Fibroblast of pulmonary artery (primary cell): ENCODE measurements around the gene RMRP.
A peak's percentile ranks its signal among the peaks of the same experiment; 100 is the strongest.

Experiments used
- DNase-seq: peaks from one replicate; pipeline ENCODE4 v3.0.0-alpha.2; 2010; ENCODE audit warnings: low read depth
- H3K4me3 ChIP-seq: replicated peaks from 2 replicates; pipeline ENCODE4 v1.5.1; 2011; ENCODE audit warnings: low read depth, mild to moderate bottlenecking, control low read depth, low read length, moderate library complexity
- TF ChIP-seq, protein P1 (sequence below): IDR thresholded peaks from 2 replicates; pipeline ENCODE4 v1.5.1; 2011; ENCODE audit warnings: mild to moderate bottlenecking, control low read depth, low read length, inconsistent platforms; ENCODE audit errors: missing control alignments

RMRP gene

DNA sequence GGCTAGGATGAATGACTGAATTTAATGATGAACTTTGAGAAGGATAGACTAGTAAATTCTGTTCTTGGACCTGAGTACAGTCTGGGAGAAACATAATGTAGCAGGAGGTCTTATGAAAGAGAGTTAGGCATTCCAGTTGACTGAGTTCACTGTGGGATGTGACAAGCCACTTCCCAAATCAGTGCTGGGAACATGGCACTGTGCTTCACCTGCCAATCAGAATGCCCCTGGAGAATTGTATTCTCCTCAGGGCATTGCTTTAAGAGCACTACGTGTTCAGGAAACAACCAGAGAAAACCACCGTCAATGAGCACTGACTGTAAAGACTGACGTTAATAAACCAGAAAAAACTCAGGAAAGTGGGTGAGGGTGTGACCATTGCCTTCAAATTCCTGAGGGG is 1.5 kb upstream of the RMRP start:
- peak; percentile 78 for DNase-seq
- TF ChIP-seq, protein P1, sequence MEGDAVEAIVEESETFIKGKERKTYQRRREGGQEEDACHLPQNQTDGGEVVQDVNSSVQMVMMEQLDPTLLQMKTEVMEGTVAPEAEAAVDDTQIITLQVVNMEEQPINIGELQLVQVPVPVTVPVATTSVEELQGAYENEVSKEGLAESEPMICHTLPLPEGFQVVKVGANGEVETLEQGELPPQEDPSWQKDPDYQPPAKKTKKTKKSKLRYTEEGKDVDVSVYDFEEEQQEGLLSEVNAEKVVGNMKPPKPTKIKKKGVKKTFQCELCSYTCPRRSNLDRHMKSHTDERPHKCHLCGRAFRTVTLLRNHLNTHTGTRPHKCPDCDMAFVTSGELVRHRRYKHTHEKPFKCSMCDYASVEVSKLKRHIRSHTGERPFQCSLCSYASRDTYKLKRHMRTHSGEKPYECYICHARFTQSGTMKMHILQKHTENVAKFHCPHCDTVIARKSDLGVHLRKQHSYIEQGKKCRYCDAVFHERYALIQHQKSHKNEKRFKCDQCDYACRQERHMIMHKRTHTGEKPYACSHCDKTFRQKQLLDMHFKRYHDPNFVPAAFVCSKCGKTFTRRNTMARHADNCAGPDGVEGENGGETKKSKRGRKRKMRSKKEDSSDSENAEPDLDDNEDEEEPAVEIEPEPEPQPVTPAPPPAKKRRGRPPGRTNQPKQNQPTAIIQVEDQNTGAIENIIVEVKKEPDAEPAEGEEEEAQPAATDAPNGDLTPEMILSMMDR: no peak
- H3K4me3 ChIP-seq: peak overlapping the region; percentile 85

- peak overlapping the region; percentile 85 for H3K4me3 ChIP-seq
- TF ChIP-seq, protein P1: no peak
- peak; percentile 56 for DNase-seq
These were observed 1.1 kb upstream of the RMRP start for GRCh38 chr9:35658968-35659220.

DNA sequence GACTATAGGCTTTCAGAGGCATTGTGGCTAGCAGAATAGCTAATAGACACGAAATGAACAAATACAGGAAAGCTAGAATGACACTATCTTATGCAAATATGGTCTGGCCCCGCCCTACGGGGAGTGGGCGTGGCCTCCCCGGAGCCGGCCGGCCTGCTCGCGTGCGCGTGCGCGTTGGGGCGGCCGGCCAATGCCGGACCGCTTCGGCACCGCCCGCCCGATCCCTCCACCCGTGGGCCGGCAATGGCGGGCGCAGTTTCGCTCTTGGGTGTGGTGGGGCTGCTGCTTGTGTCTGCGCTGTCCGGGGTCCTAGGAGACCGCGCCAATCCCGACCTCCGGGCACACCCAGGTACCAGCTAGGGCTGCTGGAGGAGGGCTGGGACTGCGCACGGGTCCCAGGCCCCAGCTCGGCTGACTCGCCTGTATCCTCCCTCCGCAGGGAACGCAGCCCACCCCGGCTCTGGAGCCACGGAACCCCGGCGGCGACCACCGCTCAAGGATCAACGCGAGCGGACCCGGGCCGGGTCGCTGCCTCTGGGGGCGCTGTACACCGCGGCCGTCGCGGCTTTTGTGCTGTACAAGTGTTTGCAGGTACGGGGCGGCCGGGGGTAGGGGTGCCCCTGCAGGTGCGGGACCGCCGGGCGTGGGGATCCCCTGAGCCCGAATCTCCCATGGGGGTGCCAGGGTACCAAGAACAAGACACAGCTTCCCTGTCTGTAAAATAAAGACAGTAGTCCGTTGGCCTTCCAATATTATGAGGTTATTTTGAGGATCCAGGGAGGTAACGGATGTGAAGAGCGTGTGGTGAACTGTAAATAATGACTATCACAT is 533 bp upstream of the RMRP start, which contains the start of gene CCDC107:
Gene CCDC107, plus strand, starts transcription at position 156 of the 831 bp plus-strand sequence. Its CDS starts 88 bp downstream, at position 244.
- TF ChIP-seq, protein P1: peak; percentile 40
- peak within 1 kb of the TSS; percentile 85 for H3K4me3 ChIP-seq
- DNase-seq: peak; percentile 86

DNA sequence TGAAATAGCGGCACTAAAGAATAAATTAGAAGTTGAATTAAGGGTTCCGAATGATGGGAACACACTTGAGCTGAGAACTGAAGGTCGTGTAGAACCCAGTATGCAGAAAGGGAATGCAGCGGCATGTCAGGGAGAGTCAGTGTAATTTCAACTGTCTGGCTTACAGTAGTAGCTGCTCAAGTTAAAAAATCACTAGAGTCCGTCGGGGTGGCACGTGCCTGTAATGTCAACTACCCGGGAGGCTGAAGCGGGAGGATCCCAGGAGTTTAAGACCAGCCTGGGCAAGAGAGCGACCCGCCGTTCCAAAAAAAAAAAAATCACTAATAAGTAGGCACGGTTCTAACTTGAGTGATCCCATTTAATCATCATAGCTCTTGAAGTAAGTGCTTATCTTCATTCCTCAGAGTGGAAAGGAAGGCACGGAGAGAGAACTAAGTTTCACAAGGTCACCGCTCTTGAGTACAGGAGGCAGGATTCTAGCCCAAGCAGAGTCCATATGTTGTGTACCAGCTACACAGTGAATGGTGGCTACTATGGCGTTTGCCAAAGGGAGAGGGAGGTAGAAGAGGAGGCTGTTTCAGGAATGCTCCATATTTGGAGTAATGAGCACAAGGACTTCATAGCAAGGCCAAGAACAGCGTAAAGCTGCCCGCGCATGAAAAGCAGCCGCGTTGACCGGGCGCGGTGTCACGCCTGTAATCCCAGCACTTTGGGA is 831 bp downstream of the RMRP start:
- TF ChIP-seq, protein P1: no peak
- H3K4me3 ChIP-seq: peak overlapping the region; percentile 44
- DNase-seq: peak; percentile 60

- no peak overlapping the region for H3K4me3 ChIP-seq
These were observed 1.5 kb downstream of the RMRP start for GRCh38 chr9:35656348-35656747.

DNA sequence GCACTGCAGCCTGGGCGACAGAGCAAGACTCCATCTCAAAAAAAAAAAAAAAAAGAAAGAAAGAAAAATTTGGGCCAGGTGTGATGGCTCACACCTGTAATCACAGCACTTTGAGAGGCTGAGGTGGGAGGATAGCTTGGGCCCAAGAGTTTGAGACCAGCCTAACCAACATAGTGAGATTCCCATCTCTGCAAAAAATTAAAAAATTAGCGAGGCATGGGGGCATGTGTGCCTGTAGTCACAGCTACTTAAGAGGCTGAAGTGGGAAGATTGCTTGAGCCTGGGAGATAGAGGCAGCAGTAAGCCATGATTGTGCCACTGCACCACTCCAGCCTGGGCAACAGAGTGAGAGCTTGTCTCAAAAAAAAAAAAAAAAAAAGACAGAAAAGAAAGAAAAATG is 4.2 kb downstream of the RMRP start:
- DNase-seq: no peak
- no peak overlapping the region for H3K4me3 ChIP-seq
- TF ChIP-seq, protein P1: no peak

More at GRCh38 chr9:35656348-35656747, 1.5 kb downstream of the RMRP start:
- no peak for DNase-seq
- TF ChIP-seq, protein P1: no peak
